ENCODE measurements around the gene HPCAL1.

- TF ChIP-seq CTCF (conservative IDR thresholded peaks at IDR 0.05; ENCODE audit: low read depth in 2 of 2) (no peak), EZH2 (IDR thresholded peaks at IDR 0.05; ENCODE audit: low read depth, unreplicated experiment) (no peak), STAT1 (IDR thresholded peaks at IDR 0.05; ENCODE audit: unreplicated experiment) (no peak), EZH2phosphoT487 (IDR thresholded peaks at IDR 0.05; ENCODE audit: unreplicated experiment) (no peak), POLR2AphosphoS5 (IDR thresholded peaks at IDR 0.05; ENCODE audit: low read depth) (no peak), CREB1 (CRISPR knock-in tag; IDR thresholded peaks at IDR 0.05; ENCODE audit: low read depth) (no peak), REST (IDR thresholded peaks at IDR 0.05; ENCODE audit: unreplicated experiment) (no peak)
Measured at GRCh38 chr2:10327896-10328669, 25.4 kb downstream of the HPCAL1 start.

All from GM23338 (cell line).